HepG2 (cell line): ENCODE results near the gene SPART. TPM values are rescaled to one million over a fixed set of nuclear protein-coding genes. Genes with fewer than 3 reads are reported as not detected.

Experiments
- ATAC-seq: fragments of 200-7000 bp; cut with Tn5 transposase; 3 replicates; pipeline ENCODE4 v1.9.1; 2020; ENCODE audit warnings: mild to moderate bottlenecking, moderate library complexity
- BruUV-seq: library from RNA; stranded (reverse); fragments of 400-500 nt; replicated peaks from 2 replicates; lab custom pipeline; 2021; lab: Mats Ljungman, UMichigan
- CTCF ChIA-PET: fragments of 300-600 bp; formaldehyde crosslinking; extraction: SDS; loops from one replicate; lab custom pipeline; 2021; ENCODE audit warnings: low total read pairs, inconsistent platforms, low intra/inter-chr PET ratio; lab: Yijun Ruan, JAX
- POLR2A ChIA-PET: fragments of 350-600 bp; sonication (Branson Sonifier 250); formaldehyde crosslinking; loops from one replicate; lab custom pipeline; 2020; ENCODE audit warnings: antibody characterized with exemption, inconsistent platforms; lab: Yijun Ruan, JAX
- DNase-seq: peaks from one replicate; pipeline ENCODE4 v3.0.0-alpha.2; 2015; ENCODE audit warnings: low spot score
- FAIRE-seq: peaks from 3 replicates; lab custom pipeline; 2011; peaks lifted over from hg19 to GRCh38; lab: Jason Lieb, UNC
- H2AFZ ChIP-seq: one replicate; pipeline ENCODE4 v1.6.1; 2011; ENCODE audit warnings: low read length, inconsistent platforms
- H3K27ac ChIP-seq: fragments of 300-600 bp; 3 replicates; pipeline ENCODE4 v1.8.0; 2011; ENCODE audit warnings: mixed run types, mild to moderate bottlenecking, mixed read lengths, low read length, inconsistent platforms; ENCODE audit not compliant: insufficient read depth; ENCODE audit errors: extremely low read length
- H3K27me3 ChIP-seq, 2 experiments: fragments of 200-600 bp in 1 of 2; 2 replicates in 1 of 2; 3 replicates in 1 of 2; pipeline versions ENCODE4 v1.6.0 to v1.8.0; 2011; ENCODE audit warnings: low read length in 2 of 2, mild to moderate bottlenecking in 2 of 2, moderate library complexity in 2 of 2, inconsistent platforms in 1 of 2; ENCODE audit not compliant: insufficient read depth in 2 of 2, control insufficient read depth in 1 of 2
- H3K36me3 ChIP-seq, 2 experiments: fragments of 200-600 bp in 1 of 2; replicated peaks in 1 of 2; 2 replicates in 1 of 2; 3 replicates in 1 of 2; pipeline versions ENCODE4 v1.5.1 to v1.8.0; 2011; ENCODE audit warnings: low read length in 2 of 2, inconsistent platforms in 1 of 2; ENCODE audit not compliant: insufficient read depth in 2 of 2, control insufficient read depth in 1 of 2
- H3K4me1 ChIP-seq: 2 replicates; pipeline ENCODE4 v1.5.1; 2012; ENCODE audit warnings: low read length, inconsistent platforms; ENCODE audit not compliant: insufficient read depth
- H3K4me2 ChIP-seq: 2 replicates; pipeline ENCODE4 v1.6.0; 2011; ENCODE audit warnings: low read depth, low read length, inconsistent platforms
- H3K4me3 ChIP-seq, 3 experiments: fragments of 200-600 bp in 1 of 3; sonication (generic), shearing (Covaris generic) in 1 of 3; replicated peaks in 1 of 3; 2 replicates each; pipeline ENCODE4 v1.5.1; 2011 to 2016; ENCODE audit warnings: low read length in 3 of 3, inconsistent platforms in 2 of 3, low read depth in 2 of 3, mild to moderate bottlenecking in 2 of 3, control low read depth in 1 of 3, mixed read lengths in 1 of 3; ENCODE audit not compliant: insufficient read depth in 1 of 3
- H3K79me2 ChIP-seq: one replicate; pipeline ENCODE4 v1.6.1; 2011; ENCODE audit warnings: low read length, inconsistent platforms; ENCODE audit not compliant: insufficient read depth
- H3K9ac ChIP-seq: 2 replicates; pipeline ENCODE4 v1.6.0; 2011; ENCODE audit warnings: mild to moderate bottlenecking, low read depth, low read length, inconsistent platforms; ENCODE audit not compliant: insufficient read depth
- H3K9me3 ChIP-seq: 2 replicates; pipeline ENCODE4 v1.5.1; 2012; ENCODE audit warnings: mild to moderate bottlenecking, low read length
- H4K20me1 ChIP-seq: 2 replicates; pipeline ENCODE4 v1.6.0; 2011; ENCODE audit warnings: inconsistent platforms, mild to moderate bottlenecking, low read length, moderate library complexity; ENCODE audit not compliant: insufficient read depth
- HDAC1 ChIP-seq: sonication (generic); formaldehyde crosslinking; IDR thresholded peaks from 2 replicates; pipeline ENCODE4 v1.5.1; 2020; ENCODE audit warnings: mild to moderate bottlenecking, missing genetic modification reagents
- PRMT3 ChIP-seq: sonication (generic); formaldehyde crosslinking; IDR thresholded peaks from 2 replicates; pipeline ENCODE4 v1.8.1; 2022; ENCODE audit warnings: low read depth, mild to moderate bottlenecking, moderate library complexity, missing genetic modification reagents, borderline replicate concordance
- REXO4 ChIP-seq: sonication (generic); formaldehyde crosslinking; IDR thresholded peaks from 2 replicates; pipeline ENCODE4 v1.8.0; 2022; ENCODE audit warnings: missing genetic modification reagents, mild to moderate bottlenecking, borderline replicate concordance
- RFXAP ChIP-seq: sonication (generic); formaldehyde crosslinking; IDR thresholded peaks from 2 replicates; pipeline ENCODE4 v1.4.0; 2020; ENCODE audit warnings: missing genetic modification reagents, borderline replicate concordance
- SP140L ChIP-seq: sonication (generic); formaldehyde crosslinking; IDR thresholded peaks from 2 replicates; pipeline ENCODE4 v1.4.0; 2020; ENCODE audit warnings: missing genetic modification reagents, borderline replicate concordance
- ZNF205 ChIP-seq: IDR thresholded peaks from 2 replicates; pipeline ENCODE4 v1.6.1; 2018; ENCODE audit warnings: missing biosample characterization, missing genetic modification reagents
- ZNF331 ChIP-seq: sonication (generic); formaldehyde crosslinking; IDR thresholded peaks from 2 replicates; pipeline ENCODE4 v1.4.0; 2020; ENCODE audit warnings: missing genetic modification reagents
- ZNF607 ChIP-seq: sonication (generic); formaldehyde crosslinking; IDR thresholded peaks from 2 replicates; pipeline ENCODE4 v1.5.1; 2020; ENCODE audit warnings: missing genetic modification reagents, mild to moderate bottlenecking, borderline replicate concordance
- in situ Hi-C: cut with HindIII; loops from 2 replicates; pipeline ENCODE4 v1.10.0; 2017; ENCODE audit warnings: low pct_unique_long_range_greater_than_20kb; ENCODE audit not compliant: extremely low pct_ligation_motif_present
- intact Hi-C: fragments of 100-400 bp; cut with micrococcal nuclease; formaldehyde crosslinking; loops from one replicate; pipeline ENCODE4 v1.10.0; 2022; ENCODE audit not compliant: unreplicated experiment
- polyA plus RNA-seq, 8 experiments: library from polyadenylated mRNA; depleted of rRNA in 3 of 8; stranded (reverse) in 7 of 8; unstranded in 1 of 8; fragments of >200 nt; fragmentation: Illumina TruSeq in 4 of 8; extraction: Trizol in 4 of 8; gene quantifications; 2 replicates each; pipeline versions ENCODE4 v1.2.1 to v1.2.3, GENCODE V29; 2011 to 2016; ENCODE audit warnings: low read depth in 4 of 8, missing spikeins in 1 of 8, mixed read lengths in 1 of 8; ENCODE audit not compliant: insufficient read depth in 1 of 8
- total RNA-seq, 5 experiments: library from RNA; depleted of rRNA; stranded (reverse); fragments of >200 nt; fragmentation: Illumina TruSeq; extraction: Trizol; gene quantifications; 2 replicates each; pipeline ENCODE4 v1.2.3, GENCODE V29; 2016; ENCODE audit warnings: low read depth in 1 of 5
- TF ChIP-seq, protein P1 (sequence below): sonication (generic); formaldehyde crosslinking; IDR thresholded peaks from 2 replicates; pipeline ENCODE4 v1.9.0; 2021; ENCODE audit warnings: mild to moderate bottlenecking, missing genetic modification reagents
- TF ChIP-seq, protein P2 (sequence below): sonication (generic); formaldehyde crosslinking; IDR thresholded peaks from 2 replicates; pipeline ENCODE4 v1.8.1; 2023; ENCODE audit warnings: mild to moderate bottlenecking, missing genetic modification reagents

SPART gene
- total and polyA plus RNA-seq, 2 of the 13 experiments (the other 11 are each of a cell fraction or from before 2014, with no cell fraction given), result 8.9 to 28.8 TPM

DNA sequence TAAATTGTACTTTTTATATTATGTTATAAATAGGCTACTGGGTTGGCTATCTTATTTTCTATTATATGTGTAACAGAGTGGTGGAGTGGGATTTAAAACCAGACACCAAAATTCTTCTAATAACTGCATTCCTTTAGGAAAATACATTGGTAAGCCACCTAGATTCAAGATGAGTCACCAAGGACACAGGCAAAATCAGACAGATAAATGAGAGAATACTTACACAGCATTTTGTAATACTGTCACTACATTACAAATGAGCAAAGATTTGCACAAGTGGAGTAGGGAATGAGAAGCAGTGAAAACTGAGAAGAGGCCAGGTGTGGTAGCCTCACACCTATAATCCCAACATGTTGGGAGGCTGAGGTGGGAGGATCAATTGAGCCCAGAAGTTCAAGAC, 6.2 kb upstream of the SPART start:
- Histone ChIP-seq H3K27ac (no peak overlapping the region), H3K36me3 (no peaks in the 10 kb centered on the region), H3K4me2 (no peak overlapping the region), H3K4me1 (peaks cover 22% of the 10 kb centered on the region), H4K20me1 (no peaks in the 10 kb centered on the region), H3K27me3 (no peaks in the 10 kb centered on the region), H2AFZ (no peak overlapping the region), H3K9ac (no peak overlapping the region), H3K4me3 (no peak overlapping the region)
- no peak for FAIRE-seq
- in situ Hi-C loops, result no loop called here
- intact Hi-C loops, result no loop called here
- DNase-seq, result no peak
- POLR2A ChIA-PET, result no interaction called here
- no peak for ATAC-seq
- CTCF ChIA-PET, result no interaction called here
- TF ChIP-seq PRMT3 (CRISPR knock-in tag) (no peak), HDAC1 (CRISPR knock-in tag) (no peak), REXO4 (CRISPR knock-in tag) (no peak), SP140L (CRISPR knock-in tag) (no peak), ZNF607 (CRISPR knock-in tag) (no peak), ZNF205 (CRISPR knock-in tag) (no peak), RFXAP (CRISPR knock-in tag) (no peak), ZNF331 (CRISPR knock-in tag) (no peak)
- TF ChIP-seq, protein P1, sequence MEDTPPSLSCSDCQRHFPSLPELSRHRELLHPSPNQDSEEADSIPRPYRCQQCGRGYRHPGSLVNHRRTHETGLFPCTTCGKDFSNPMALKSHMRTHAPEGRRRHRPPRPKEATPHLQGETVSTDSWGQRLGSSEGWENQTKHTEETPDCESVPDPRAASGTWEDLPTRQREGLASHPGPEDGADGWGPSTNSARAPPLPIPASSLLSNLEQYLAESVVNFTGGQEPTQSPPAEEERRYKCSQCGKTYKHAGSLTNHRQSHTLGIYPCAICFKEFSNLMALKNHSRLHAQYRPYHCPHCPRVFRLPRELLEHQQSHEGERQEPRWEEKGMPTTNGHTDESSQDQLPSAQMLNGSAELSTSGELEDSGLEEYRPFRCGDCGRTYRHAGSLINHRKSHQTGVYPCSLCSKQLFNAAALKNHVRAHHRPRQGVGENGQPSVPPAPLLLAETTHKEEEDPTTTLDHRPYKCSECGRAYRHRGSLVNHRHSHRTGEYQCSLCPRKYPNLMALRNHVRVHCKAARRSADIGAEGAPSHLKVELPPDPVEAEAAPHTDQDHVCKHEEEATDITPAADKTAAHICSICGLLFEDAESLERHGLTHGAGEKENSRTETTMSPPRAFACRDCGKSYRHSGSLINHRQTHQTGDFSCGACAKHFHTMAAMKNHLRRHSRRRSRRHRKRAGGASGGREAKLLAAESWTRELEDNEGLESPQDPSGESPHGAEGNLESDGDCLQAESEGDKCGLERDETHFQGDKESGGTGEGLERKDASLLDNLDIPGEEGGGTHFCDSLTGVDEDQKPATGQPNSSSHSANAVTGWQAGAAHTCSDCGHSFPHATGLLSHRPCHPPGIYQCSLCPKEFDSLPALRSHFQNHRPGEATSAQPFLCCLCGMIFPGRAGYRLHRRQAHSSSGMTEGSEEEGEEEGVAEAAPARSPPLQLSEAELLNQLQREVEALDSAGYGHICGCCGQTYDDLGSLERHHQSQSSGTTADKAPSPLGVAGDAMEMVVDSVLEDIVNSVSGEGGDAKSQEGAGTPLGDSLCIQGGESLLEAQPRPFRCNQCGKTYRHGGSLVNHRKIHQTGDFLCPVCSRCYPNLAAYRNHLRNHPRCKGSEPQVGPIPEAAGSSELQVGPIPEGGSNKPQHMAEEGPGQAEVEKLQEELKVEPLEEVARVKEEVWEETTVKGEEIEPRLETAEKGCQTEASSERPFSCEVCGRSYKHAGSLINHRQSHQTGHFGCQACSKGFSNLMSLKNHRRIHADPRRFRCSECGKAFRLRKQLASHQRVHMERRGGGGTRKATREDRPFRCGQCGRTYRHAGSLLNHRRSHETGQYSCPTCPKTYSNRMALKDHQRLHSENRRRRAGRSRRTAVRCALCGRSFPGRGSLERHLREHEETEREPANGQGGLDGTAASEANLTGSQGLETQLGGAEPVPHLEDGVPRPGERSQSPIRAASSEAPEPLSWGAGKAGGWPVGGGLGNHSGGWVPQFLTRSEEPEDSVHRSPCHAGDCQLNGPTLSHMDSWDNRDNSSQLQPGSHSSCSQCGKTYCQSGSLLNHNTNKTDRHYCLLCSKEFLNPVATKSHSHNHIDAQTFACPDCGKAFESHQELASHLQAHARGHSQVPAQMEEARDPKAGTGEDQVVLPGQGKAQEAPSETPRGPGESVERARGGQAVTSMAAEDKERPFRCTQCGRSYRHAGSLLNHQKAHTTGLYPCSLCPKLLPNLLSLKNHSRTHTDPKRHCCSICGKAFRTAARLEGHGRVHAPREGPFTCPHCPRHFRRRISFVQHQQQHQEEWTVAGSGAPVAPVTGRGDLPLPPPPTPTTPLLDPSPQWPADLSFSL (CRISPR knock-in tag), result no peak
- TF ChIP-seq, protein P2, sequence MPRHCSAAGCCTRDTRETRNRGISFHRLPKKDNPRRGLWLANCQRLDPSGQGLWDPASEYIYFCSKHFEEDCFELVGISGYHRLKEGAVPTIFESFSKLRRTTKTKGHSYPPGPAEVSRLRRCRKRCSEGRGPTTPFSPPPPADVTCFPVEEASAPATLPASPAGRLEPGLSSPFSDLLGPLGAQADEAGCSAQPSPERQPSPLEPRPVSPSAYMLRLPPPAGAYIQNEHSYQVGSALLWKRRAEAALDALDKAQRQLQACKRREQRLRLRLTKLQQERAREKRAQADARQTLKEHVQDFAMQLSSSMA (CRISPR knock-in tag), result no peak
- TF ChIP-seq, all 625 proteins: peak for 0
- no TSS peak for BruUV-seq
- Histone ChIP-seq H3K9me3 (no peaks in the 10 kb centered on the region), H3K79me2 (no peaks in the 10 kb centered on the region)
